BE2C (cell line): ENCODE results near the gene STK31.
"Not testable (repeated sequence)": the region's sequence is repeated elsewhere in the genome, so short reads cannot be mapped to it uniquely, and the experiment has no call there.

ENCODE experiments used
- DNase-seq: peaks from one replicate; pipeline ENCODE4 v3.0.0-alpha.2; 2020
- H3K27me3 ChIP-seq: fragments of 250-450 bp; sonication (Bioruptor Pico); 2 replicates; pipeline ENCODE4 v1.5.1; 2020; ENCODE audit warnings: mild to moderate bottlenecking
- H3K36me3 ChIP-seq: fragments of 250-450 bp; sonication (Bioruptor Pico); 2 replicates; pipeline ENCODE4 v1.5.1; 2020; ENCODE audit warnings: mild to moderate bottlenecking
- H3K4me1 ChIP-seq: fragments of 250-450 bp; sonication (Bioruptor Pico); 2 replicates; pipeline ENCODE4 v1.5.1; 2020
- H3K4me3 ChIP-seq: 2 replicates; pipeline ENCODE4 v1.5.1; 2011; ENCODE audit warnings: low read depth, low read length
- H3K9me3 ChIP-seq: fragments of 250-450 bp; sonication (Bioruptor Pico); 2 replicates; pipeline ENCODE4 v1.5.1; 2020
- CTCF ChIP-seq: IDR thresholded peaks from 2 replicates; pipeline ENCODE4 v1.5.1; 2012; ENCODE audit warnings: mild to moderate bottlenecking, low read depth, low read length

STK31 gene

GRCh38 chr7:23715099-23715498 is 5.1 kb downstream of the STK31 start:
- Histone ChIP-seq H3K4me3 (no peak overlapping the region), H3K9me3 (no peaks in the 10 kb centered on the region), H3K36me3 (no peaks in the 10 kb centered on the region), H3K27me3 (no peaks in the 10 kb centered on the region; the same call in none of the 2 replicates), H3K4me1 (no peaks in the 10 kb centered on the region)
- DNase-seq = no peak
- no peak for TF ChIP-seq CTCF

- no peak overlapping the region for H3K4me3 ChIP-seq
- H3K27me3 ChIP-seq = no peaks in the 10 kb centered on the region; the same call in none of the 2 replicates
- no peaks in the 10 kb centered on the region for H3K9me3 ChIP-seq
- DNase-seq = no peak
- no peak for TF ChIP-seq CTCF
- H3K4me1 ChIP-seq = no peaks in the 10 kb centered on the region
- no peaks in the 10 kb centered on the region for H3K36me3 ChIP-seq
These were observed 7.8 kb downstream of the STK31 start for GRCh38 chr7:23717788-23718187.

- TF ChIP-seq CTCF = no peak
- Histone ChIP-seq H3K9me3 (no peaks in the 10 kb centered on the region), H3K36me3 (no peaks in the 10 kb centered on the region), H3K4me1 (no peaks in the 10 kb centered on the region), H3K4me3 (no peak overlapping the region), H3K27me3 (no peaks in the 10 kb centered on the region; the same call in 1 of the 2 replicates)
- no peak for DNase-seq
These were observed 11.4 kb downstream of the STK31 start for GRCh38 chr7:23721456-23721855.

- not testable (repeated sequence) for H3K27me3 ChIP-seq, H3K4me1 ChIP-seq, H3K36me3 ChIP-seq, H3K4me3 ChIP-seq, DNase-seq, H3K9me3 ChIP-seq
These were observed 12.7 kb downstream of the STK31 start for GRCh38 chr7:23722587-23723216.

GRCh38 chr7:23724113-23724512 is 14.1 kb downstream of the STK31 start:
- not testable (repeated sequence) for H3K4me1 ChIP-seq, H3K4me3 ChIP-seq, H3K9me3 ChIP-seq, DNase-seq, H3K27me3 ChIP-seq, H3K36me3 ChIP-seq

- DNase-seq = no peak
- Histone ChIP-seq H3K9me3 (no peaks in the 10 kb centered on the region), H3K36me3 (no peaks in the 10 kb centered on the region), H3K4me3 (no peak overlapping the region), H3K27me3 (no peaks in the 10 kb centered on the region), H3K4me1 (no peaks in the 10 kb centered on the region)
- no peak for TF ChIP-seq CTCF
These were observed 32.0 kb downstream of the STK31 start for GRCh38 chr7:23742051-23742450.

- DNase-seq = no peak
- no peaks in the 10 kb centered on the region for H3K27me3 ChIP-seq
These were observed 33.2 kb downstream of the STK31 start for GRCh38 chr7:23743226-23743625.

More at GRCh38 chr7:23743226-23743625, 33.2 kb downstream of the STK31 start:
- Histone ChIP-seq H3K4me3 (no peak overlapping the region), H3K9me3 (no peaks in the 10 kb centered on the region), H3K4me1 (no peaks in the 10 kb centered on the region), H3K36me3 (no peaks in the 10 kb centered on the region)
- TF ChIP-seq CTCF = no peak
